OCI-LY3 (cell line): ENCODE results near the gene JAZF1.

ENCODE experiments used
- H2AFZ ChIP-seq: fragments of 200-600, 300-600 bp; shearing (Covaris generic); 2 replicates; pipeline ENCODE4 v1.6.0; 2014; ENCODE audit warnings: antibody characterized with exemption, low read depth, low read length
- H3K27ac ChIP-seq: fragments of 200-600, 300-600 bp; sonication (generic); 2 replicates; pipeline ENCODE4 v1.5.1; 2014; ENCODE audit warnings: mild to moderate bottlenecking, low read length, moderate library complexity, mixed read lengths
- H3K27me3 ChIP-seq: fragments of 200-600, 300-600 bp; sonication (generic); 2 replicates; pipeline ENCODE4 v1.6.1; 2014; ENCODE audit warnings: low read depth, low read length, mixed read lengths
- H3K36me3 ChIP-seq: fragments of 200-600, 300-600 bp; sonication (generic); replicated peaks from 2 replicates; pipeline ENCODE3; 2014; ENCODE audit warnings: low read depth, low read length, mixed read lengths
- H3K4me1 ChIP-seq: fragments of 300-600, 200-600 bp; sonication (generic); 2 replicates; pipeline ENCODE4 v1.6.1; 2014; ENCODE audit warnings: low read length, mixed read lengths
- H3K4me2 ChIP-seq: fragments of 200-600, 300-600 bp; sonication (generic); 2 replicates; pipeline ENCODE4 v1.6.1; 2014; ENCODE audit warnings: low read length, mixed read lengths
- H3K4me3 ChIP-seq: fragments of 300-600, 200-600 bp; sonication (generic); 2 replicates; pipeline ENCODE4 v1.5.1; 2014; ENCODE audit warnings: antibody characterized with exemption, mild to moderate bottlenecking, low read length, moderate library complexity
- H3K79me2 ChIP-seq: fragments of 300-600, 200-600 bp; shearing (Covaris generic); 2 replicates; pipeline ENCODE4 v1.6.1; 2014; ENCODE audit warnings: mild to moderate bottlenecking, low read length, mixed read lengths
- H3K9ac ChIP-seq: fragments of 300-600, 200-600 bp; shearing (Covaris generic); 2 replicates; pipeline ENCODE4 v1.6.0; 2014; ENCODE audit warnings: mild to moderate bottlenecking, low read length, moderate library complexity
- H3K9me3 ChIP-seq: fragments of 200-600, 300-600 bp; shearing (Covaris generic); 2 replicates; pipeline ENCODE4 v1.6.1; 2014; ENCODE audit warnings: low read length, mixed read lengths; ENCODE audit not compliant: insufficient read depth
- H4K20me1 ChIP-seq: fragments of 200-600, 300-600 bp; sonication (generic); 2 replicates; pipeline ENCODE4 v1.6.1; 2016; ENCODE audit warnings: low read length, mixed read lengths; ENCODE audit not compliant: insufficient read depth
- EZH2phosphoT487 ChIP-seq: fragments of 200-600 bp; shearing (Covaris generic); IDR thresholded peaks from 2 replicates; pipeline ENCODE4 v1.6.1; 2018; ENCODE audit warnings: antibody characterized with exemption, mixed run types, low read depth
- TF ChIP-seq, protein P1 (sequence below): fragments of 200-600, 300-600 bp; sonication (generic); IDR thresholded peaks from 2 replicates; pipeline ENCODE4 v1.5.1; 2014; ENCODE audit warnings: antibody characterized with exemption, low read length, low read depth

The JAZF1 gene

DNA sequence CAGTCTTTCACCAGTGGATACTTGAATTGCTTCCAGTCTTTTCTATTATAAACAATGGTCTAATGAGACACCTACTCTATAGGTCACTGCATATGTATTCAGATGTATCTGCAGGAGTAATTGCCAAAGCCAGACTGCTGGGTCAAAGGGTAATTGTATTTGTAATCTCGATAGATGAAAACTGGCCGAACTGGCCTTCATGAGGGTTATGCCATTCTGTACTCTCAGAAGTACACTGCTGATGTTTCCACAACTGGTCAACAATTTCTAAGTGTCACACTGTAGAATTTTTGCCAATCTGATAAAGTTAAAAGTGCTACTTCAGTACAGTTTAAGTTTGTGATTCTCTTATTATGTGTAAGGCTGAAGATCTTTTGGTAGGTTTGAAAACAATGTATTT, 64.6 kb downstream of the JAZF1 start:
- Histone ChIP-seq H3K4me3 (no peak overlapping the region), H3K4me2 (no peak overlapping the region), H3K9me3 (no peaks in the 10 kb centered on the region), H3K27ac (no peak overlapping the region), H3K36me3 (no peaks in the 10 kb centered on the region), H3K9ac (no peak overlapping the region), H3K4me1 (no peaks in the 10 kb centered on the region), H3K79me2 (no peaks in the 10 kb centered on the region), H4K20me1 (no peaks in the 10 kb centered on the region), H3K27me3 (no peaks in the 10 kb centered on the region), H2AFZ (no peak overlapping the region)
- no peak for TF ChIP-seq EZH2phosphoT487
- TF ChIP-seq, protein P1, sequence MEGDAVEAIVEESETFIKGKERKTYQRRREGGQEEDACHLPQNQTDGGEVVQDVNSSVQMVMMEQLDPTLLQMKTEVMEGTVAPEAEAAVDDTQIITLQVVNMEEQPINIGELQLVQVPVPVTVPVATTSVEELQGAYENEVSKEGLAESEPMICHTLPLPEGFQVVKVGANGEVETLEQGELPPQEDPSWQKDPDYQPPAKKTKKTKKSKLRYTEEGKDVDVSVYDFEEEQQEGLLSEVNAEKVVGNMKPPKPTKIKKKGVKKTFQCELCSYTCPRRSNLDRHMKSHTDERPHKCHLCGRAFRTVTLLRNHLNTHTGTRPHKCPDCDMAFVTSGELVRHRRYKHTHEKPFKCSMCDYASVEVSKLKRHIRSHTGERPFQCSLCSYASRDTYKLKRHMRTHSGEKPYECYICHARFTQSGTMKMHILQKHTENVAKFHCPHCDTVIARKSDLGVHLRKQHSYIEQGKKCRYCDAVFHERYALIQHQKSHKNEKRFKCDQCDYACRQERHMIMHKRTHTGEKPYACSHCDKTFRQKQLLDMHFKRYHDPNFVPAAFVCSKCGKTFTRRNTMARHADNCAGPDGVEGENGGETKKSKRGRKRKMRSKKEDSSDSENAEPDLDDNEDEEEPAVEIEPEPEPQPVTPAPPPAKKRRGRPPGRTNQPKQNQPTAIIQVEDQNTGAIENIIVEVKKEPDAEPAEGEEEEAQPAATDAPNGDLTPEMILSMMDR: no peak

DNA sequence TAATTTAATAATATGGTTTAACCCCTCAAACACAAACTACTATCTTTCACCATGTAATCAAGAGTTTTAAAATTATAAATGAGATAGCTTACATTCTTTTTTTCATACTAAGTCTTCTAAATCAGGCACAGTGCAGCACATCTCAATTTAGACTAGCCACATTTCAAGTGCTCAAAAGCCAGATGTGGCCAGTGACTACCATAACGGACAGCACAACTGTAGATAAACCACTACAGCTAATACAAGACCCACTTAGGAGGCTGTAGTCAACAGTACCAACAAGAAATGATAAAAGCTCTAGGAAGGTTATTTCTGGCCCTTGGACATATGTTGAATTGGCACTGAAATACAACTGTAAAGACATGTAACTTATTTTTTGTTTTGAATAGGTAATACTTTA, 65.3 kb downstream of the JAZF1 start:
- TF ChIP-seq, protein P1: no peak
- no peak for TF ChIP-seq EZH2phosphoT487
- Histone ChIP-seq H3K27me3 (no peaks in the 10 kb centered on the region), H3K27ac (no peak overlapping the region), H4K20me1 (no peaks in the 10 kb centered on the region), H3K9me3 (no peaks in the 10 kb centered on the region), H3K4me3 (no peak overlapping the region), H3K9ac (no peak overlapping the region), H3K79me2 (no peaks in the 10 kb centered on the region), H2AFZ (no peak overlapping the region), H3K4me1 (no peaks in the 10 kb centered on the region), H3K4me2 (no peak overlapping the region), H3K36me3 (no peaks in the 10 kb centered on the region)

DNA sequence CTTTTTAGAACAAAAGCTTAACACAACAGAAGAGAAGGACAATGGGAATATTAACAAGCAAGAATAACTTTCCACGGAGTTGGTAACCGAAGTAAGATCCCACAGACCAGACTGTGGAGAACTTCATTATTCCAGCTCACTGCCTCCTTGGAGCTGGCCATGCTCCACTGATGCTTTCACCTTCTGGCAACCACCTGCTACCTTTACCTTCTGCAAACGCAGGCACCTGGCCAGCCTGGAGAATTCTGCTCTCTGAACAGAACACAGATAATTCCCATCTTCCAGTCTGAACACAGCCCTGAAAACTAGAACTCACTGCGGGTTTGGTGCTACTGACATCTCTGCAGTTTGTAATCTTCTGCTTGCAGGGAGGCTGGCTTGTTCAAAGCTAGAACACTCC, 66.5 kb downstream of the JAZF1 start:
- no peaks in the 10 kb centered on the region for H3K4me1 ChIP-seq

DNA sequence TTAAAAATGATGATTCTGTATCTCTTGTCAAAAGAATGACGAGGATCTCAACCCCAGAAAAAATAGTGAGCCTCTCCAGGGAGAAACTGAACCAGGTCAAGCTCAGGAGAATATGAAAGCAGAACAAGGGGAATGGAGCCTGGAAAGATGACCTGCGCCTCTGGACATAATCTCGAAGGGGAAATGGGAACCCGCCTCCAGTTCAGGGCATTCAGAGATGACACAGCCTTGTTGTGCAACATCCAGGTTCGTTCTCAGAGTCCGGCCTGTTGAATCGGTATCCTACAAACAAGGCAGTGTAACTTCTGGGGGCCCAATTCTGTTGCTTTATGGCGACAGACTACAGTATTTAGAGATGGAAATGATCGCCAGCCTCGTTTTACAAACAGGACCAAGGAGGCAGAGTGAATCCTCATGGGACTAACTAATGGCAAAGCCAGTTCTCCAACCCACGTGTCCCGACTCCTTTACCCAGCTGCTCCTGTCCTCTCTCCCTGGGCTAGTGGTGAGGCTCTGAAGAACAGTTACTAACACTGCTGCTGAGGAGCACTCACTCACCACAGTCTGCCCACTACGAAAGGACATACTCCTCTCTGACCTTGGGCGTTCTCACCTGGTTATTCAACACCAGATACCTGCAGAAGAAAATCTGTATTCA, 67.6 kb downstream of the JAZF1 start:
- no peaks in the 10 kb centered on the region for H3K4me1 ChIP-seq

More for the DNA sequence above, 66.5 kb downstream of the JAZF1 start:
- H3K4me2 ChIP-seq: no peak overlapping the region
- no peaks in the 10 kb centered on the region for H3K9me3 ChIP-seq
- H3K27me3 ChIP-seq: no peaks in the 10 kb centered on the region
- H3K79me2 ChIP-seq: no peaks in the 10 kb centered on the region
- H3K36me3 ChIP-seq: no peaks in the 10 kb centered on the region
- H3K9ac ChIP-seq: no peak overlapping the region
- TF ChIP-seq, protein P1: no peak
- no peak for TF ChIP-seq EZH2phosphoT487
- H3K27ac ChIP-seq: no peak overlapping the region
- no peaks in the 10 kb centered on the region for H4K20me1 ChIP-seq
- H2AFZ ChIP-seq: no peak overlapping the region
- no peak overlapping the region for H3K4me3 ChIP-seq

More for the DNA sequence above, 67.6 kb downstream of the JAZF1 start:
- no peak for TF ChIP-seq EZH2phosphoT487
- TF ChIP-seq, protein P1: no peak
- Histone ChIP-seq H3K36me3 (no peaks in the 10 kb centered on the region), H3K4me3 (no peak overlapping the region), H4K20me1 (no peaks in the 10 kb centered on the region), H3K9ac (no peak overlapping the region), H2AFZ (no peak overlapping the region), H3K9me3 (no peaks in the 10 kb centered on the region), H3K79me2 (no peaks in the 10 kb centered on the region), H3K27me3 (no peaks in the 10 kb centered on the region), H3K27ac (no peak overlapping the region), H3K4me2 (no peak overlapping the region)
